Trophoblast cell (in vitro differentiated cells and primary cell): ENCODE data around the gene EPHA3.

Source experiments
- DNase-seq, 2 donors: peaks; one replicate each; pipeline ENCODE4 v3.0.0-alpha.2; 2016
- H2AFZ ChIP-seq: 2 replicates; pipeline ENCODE4 v1.6.1; 2013; ENCODE audit warnings: low read length, moderate library complexity, mild to moderate bottlenecking; ENCODE audit not compliant: insufficient read depth, poor library complexity
- H2AK5ac ChIP-seq: 2 replicates; pipeline ENCODE4 v1.6.1; 2013; ENCODE audit warnings: mild to moderate bottlenecking, low read length
- H2BK120ac ChIP-seq: 2 replicates; pipeline ENCODE4 v1.6.1; 2013; ENCODE audit warnings: low read length, mild to moderate bottlenecking, moderate library complexity; ENCODE audit not compliant: insufficient read depth, poor library complexity
- H2BK12ac ChIP-seq: 2 replicates; pipeline ENCODE4 v1.6.1; 2013; ENCODE audit warnings: mild to moderate bottlenecking, low read length, moderate library complexity
- H2BK5ac ChIP-seq: 2 replicates; pipeline ENCODE4 v1.6.1; 2013; ENCODE audit warnings: low read length, low read depth, moderate library complexity, mild to moderate bottlenecking; ENCODE audit not compliant: poor library complexity
- H3K14ac ChIP-seq: 2 replicates; pipeline ENCODE4 v1.6.1; 2013; ENCODE audit warnings: mild to moderate bottlenecking, low read length
- H3K18ac ChIP-seq: 2 replicates; pipeline ENCODE4 v1.6.1; 2013; ENCODE audit warnings: mild to moderate bottlenecking, low read length
- H3K23ac ChIP-seq: 2 replicates; pipeline ENCODE4 v1.6.1; 2013; ENCODE audit warnings: low read length
- H3K27ac ChIP-seq: 2 replicates; pipeline ENCODE4 v1.5.1; 2013; ENCODE audit warnings: low read depth, mild to moderate bottlenecking, inconsistent platforms, low read length, moderate library complexity
- H3K27me3 ChIP-seq: 2 replicates; pipeline ENCODE4 v1.6.1; 2013; ENCODE audit warnings: inconsistent platforms, mild to moderate bottlenecking, low read length, moderate library complexity; ENCODE audit not compliant: insufficient read depth
- H3K36me3 ChIP-seq, 2 experiments: 1 replicate in 1 of 2; 2 replicates in 1 of 2; pipeline ENCODE4 v1.6.1; 2013; ENCODE audit warnings: low read length in 2 of 2, mild to moderate bottlenecking in 2 of 2, moderate library complexity in 1 of 2; ENCODE audit not compliant: insufficient read depth in 2 of 2, control insufficient read depth in 1 of 2
- H3K4ac ChIP-seq: 2 replicates; pipeline ENCODE4 v1.6.1; 2013; ENCODE audit warnings: low read depth, mild to moderate bottlenecking, low read length, moderate library complexity
- H3K4me1 ChIP-seq, 2 experiments: 1 replicate in 1 of 2; 2 replicates in 1 of 2; pipeline ENCODE4 v1.6.1; 2013; ENCODE audit warnings: low read length in 2 of 2, mild to moderate bottlenecking in 2 of 2, moderate library complexity in 1 of 2; ENCODE audit not compliant: insufficient read depth in 2 of 2, control insufficient read depth in 1 of 2
- H3K4me2 ChIP-seq: 2 replicates; pipeline ENCODE4 v1.6.1; 2013; ENCODE audit warnings: inconsistent platforms, mild to moderate bottlenecking, low read length, moderate library complexity
- H3K4me3 ChIP-seq: 2 replicates; pipeline ENCODE4 v1.5.1; 2013; ENCODE audit warnings: mild to moderate bottlenecking, low read depth, low read length, inconsistent platforms
- H3K79me1 ChIP-seq: one replicate; pipeline ENCODE4 v1.6.1; 2013; ENCODE audit warnings: low read length
- H3K79me2 ChIP-seq: 2 replicates; pipeline ENCODE4 v1.6.1; 2013; ENCODE audit warnings: low read length, mild to moderate bottlenecking; ENCODE audit not compliant: control insufficient read depth, insufficient read depth, poor library complexity
- H3K9ac ChIP-seq: 2 replicates; pipeline ENCODE4 v1.6.1; 2013; ENCODE audit warnings: mild to moderate bottlenecking, low read length
- H3K9me3 ChIP-seq: 2 replicates; pipeline ENCODE4 v1.6.1; 2013; ENCODE audit warnings: low read depth, mild to moderate bottlenecking, control low read depth, inconsistent platforms, low read length; ENCODE audit not compliant: insufficient read depth
- H4K12ac ChIP-seq: 2 replicates; pipeline ENCODE4 v1.6.1; 2013; ENCODE audit warnings: low read depth, mild to moderate bottlenecking, low read length, moderate library complexity
- H4K8ac ChIP-seq: 2 replicates; pipeline ENCODE4 v1.6.1; 2013; ENCODE audit warnings: low read depth, mild to moderate bottlenecking, low read length, moderate library complexity
- H4K91ac ChIP-seq: one replicate; pipeline ENCODE4 v1.6.1; 2013; ENCODE audit warnings: low read depth, mild to moderate bottlenecking, low read length, moderate library complexity
- WGBS: extraction: QIAGEN DNeasy Blood & Tissue Kit; methylation state at CpG from one replicate; pipeline ENCODE4 v1.1.7; 2013; ENCODE audit warnings: missing lambda C conversion rate; ENCODE audit not compliant: insufficient read length, insufficient coverage; ENCODE audit errors: extremely low coverage; 5-methylcytosine and 5-hydroxymethylcytosine counted together

EPHA3 gene

DNA sequence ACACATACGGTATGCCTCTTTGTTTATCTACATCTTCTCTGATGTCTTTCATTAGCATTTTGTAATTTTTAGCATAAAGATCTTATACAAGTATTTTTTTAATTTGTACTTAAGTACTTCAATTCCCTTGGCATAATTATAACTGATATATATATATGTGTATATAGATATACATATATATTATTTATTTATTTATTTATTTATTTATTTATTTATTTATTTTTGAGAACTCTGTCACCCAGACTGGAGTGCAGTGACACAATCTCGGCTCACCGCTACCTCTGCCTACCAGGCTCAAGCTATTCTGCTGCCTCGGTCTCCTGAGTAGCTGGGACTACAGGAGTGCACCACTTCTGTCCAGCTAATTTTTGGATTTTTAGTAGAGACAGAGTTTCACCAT is 382.7 kb downstream of the EPHA3 start:
- H3K18ac ChIP-seq, result no peak overlapping the region
- H3K23ac ChIP-seq, result no peak overlapping the region
- no peak overlapping the region for H3K14ac ChIP-seq
- H3K9me3 ChIP-seq, result no peaks in the 10 kb centered on the region
- no peak overlapping the region for H2AFZ ChIP-seq
- H2BK120ac ChIP-seq, result no peak overlapping the region
- no peak for DNase-seq
- H3K27me3 ChIP-seq, result no peaks in the 10 kb centered on the region
- H3K4me3 ChIP-seq, result no peak overlapping the region
- no peaks in the 10 kb centered on the region for H3K79me2 ChIP-seq
- H3K79me1 ChIP-seq, result no peaks in the 10 kb centered on the region
- WGBS, result no CpG with 5 or more reads among the region's 4 CpGs
- H4K8ac ChIP-seq, result no peak overlapping the region
- H4K12ac ChIP-seq, result no peak overlapping the region
- H2AK5ac ChIP-seq, result no peak overlapping the region
- no peaks in the 10 kb centered on the region for H3K4me1 ChIP-seq
- H3K27ac ChIP-seq, result no peak overlapping the region
- H3K4ac ChIP-seq, result no peak overlapping the region
- H3K9ac ChIP-seq, result no peak overlapping the region
- H2BK5ac ChIP-seq, result no peak overlapping the region
- H4K91ac ChIP-seq, result no peak overlapping the region
- H2BK12ac ChIP-seq, result no peak overlapping the region
- H3K36me3 ChIP-seq, result no peaks in the 10 kb centered on the region
- no peak overlapping the region for H3K4me2 ChIP-seq

DNA sequence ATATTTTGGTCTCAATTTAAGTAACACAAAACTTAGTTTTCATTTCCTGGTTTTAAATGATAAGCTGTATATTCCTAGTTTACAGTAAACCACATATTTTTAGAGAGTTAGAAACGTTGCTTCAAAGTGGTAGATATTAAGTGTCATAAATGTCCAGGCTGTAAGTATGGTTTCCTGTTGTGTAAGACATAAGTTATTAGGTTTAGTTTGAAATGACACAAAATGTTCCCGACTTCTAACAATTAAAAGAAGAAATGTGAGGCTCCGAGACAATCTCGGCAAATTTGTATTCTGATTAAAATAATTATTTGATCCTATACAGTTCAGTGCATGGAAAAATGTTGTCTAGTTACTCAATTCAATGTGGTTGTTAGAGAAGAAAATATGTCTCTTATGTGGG is 387.3 kb downstream of the EPHA3 start:
- H3K14ac ChIP-seq, result no peak overlapping the region
- H3K79me2 ChIP-seq, result no peaks in the 10 kb centered on the region
- H3K4me3 ChIP-seq, result no peak overlapping the region
- H2AK5ac ChIP-seq, result no peak overlapping the region
- H3K4me2 ChIP-seq, result no peak overlapping the region
- no peak overlapping the region for H3K27ac ChIP-seq
- no peaks in the 10 kb centered on the region for H3K36me3 ChIP-seq
- DNase-seq, result no peak
- H2BK5ac ChIP-seq, result no peak overlapping the region
- no peak overlapping the region for H3K4ac ChIP-seq
- H4K12ac ChIP-seq, result no peak overlapping the region
- no peaks in the 10 kb centered on the region for H3K79me1 ChIP-seq
- no peaks in the 10 kb centered on the region for H3K4me1 ChIP-seq
- no peaks in the 10 kb centered on the region for H3K9me3 ChIP-seq
- no peak overlapping the region for H4K8ac ChIP-seq
- no peak overlapping the region for H3K18ac ChIP-seq
- no peak overlapping the region for H2BK120ac ChIP-seq
- no peaks in the 10 kb centered on the region for H3K27me3 ChIP-seq
- no peak overlapping the region for H3K23ac ChIP-seq
- no peak overlapping the region for H2AFZ ChIP-seq
- no peak overlapping the region for H2BK12ac ChIP-seq
- no peak overlapping the region for H3K9ac ChIP-seq
- no CpG with 5 or more reads among the region's 4 CpGs for WGBS
- H4K91ac ChIP-seq, result no peak overlapping the region

DNA sequence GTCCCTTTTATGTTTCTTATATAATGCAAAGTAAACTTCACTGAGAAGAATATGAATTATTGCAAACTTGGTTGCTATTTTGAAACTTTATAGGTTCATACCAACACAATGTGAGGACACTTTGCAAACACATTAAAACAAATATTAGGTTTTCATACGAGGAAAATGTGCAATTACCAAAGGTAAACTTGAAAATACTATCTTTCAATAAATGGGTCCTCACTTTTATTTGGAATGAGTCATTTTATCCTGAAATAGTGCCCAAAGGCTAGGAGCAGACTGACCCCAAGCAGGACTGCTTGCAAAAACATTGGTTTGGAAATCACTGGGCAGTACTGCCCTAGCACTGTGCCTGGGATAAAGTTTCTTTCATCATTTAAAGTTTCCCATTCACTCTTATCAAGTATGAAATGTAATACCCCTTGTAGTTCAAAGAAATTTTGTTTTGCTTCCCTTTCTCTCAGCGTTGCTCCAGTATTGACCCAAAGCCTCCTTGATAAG is 396.5 kb downstream of the EPHA3 start:
- Histone ChIP-seq H4K8ac (no peak overlapping the region), H3K36me3 (no peaks in the 10 kb centered on the region), H3K4me3 (no peak overlapping the region), H2AK5ac (no peak overlapping the region), H4K91ac (no peak overlapping the region), H3K4ac (no peak overlapping the region), H2BK12ac (no peak overlapping the region), H3K14ac (no peak overlapping the region), H3K23ac (no peak overlapping the region), H2AFZ (no peak overlapping the region), H3K4me2 (no peak overlapping the region), H4K12ac (no peak overlapping the region), H3K27me3 (no peaks in the 10 kb centered on the region), H3K9me3 (no peaks in the 10 kb centered on the region), H2BK120ac (no peak overlapping the region), H3K79me1 (no peaks in the 10 kb centered on the region), H3K9ac (no peak overlapping the region), H3K79me2 (no peaks in the 10 kb centered on the region), H2BK5ac (no peak overlapping the region), H3K4me1 (no peaks in the 10 kb centered on the region), H3K27ac (no peak overlapping the region), H3K18ac (no peak overlapping the region)
- no peak for DNase-seq
- WGBS, result no CpG with 5 or more reads among the region's 2 CpGs

DNA sequence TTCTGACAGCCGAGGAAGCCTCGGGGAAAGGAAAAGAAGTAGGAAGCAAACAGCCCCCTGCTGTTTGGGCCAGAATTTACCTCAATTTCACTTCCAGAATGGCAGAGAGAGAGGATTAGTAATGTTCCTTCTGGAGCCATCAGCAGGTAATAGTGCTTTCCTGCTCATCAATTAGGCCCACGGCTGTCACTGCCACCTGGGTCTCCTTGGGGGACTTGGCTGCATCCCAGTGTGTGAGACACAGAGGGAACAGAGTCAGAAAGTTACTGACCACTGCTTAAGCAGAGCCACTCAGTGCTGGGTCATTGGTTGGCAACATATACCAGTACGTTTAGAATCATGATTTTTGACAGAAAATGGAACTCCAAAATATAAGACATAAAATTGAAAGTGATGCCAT is 397.0 kb downstream of the EPHA3 start:
- no peak overlapping the region for H4K8ac ChIP-seq
- no peak overlapping the region for H3K4me2 ChIP-seq
- no peaks in the 10 kb centered on the region for H3K79me1 ChIP-seq
- H2BK12ac ChIP-seq, result no peak overlapping the region
- H2AK5ac ChIP-seq, result no peak overlapping the region
- no peak overlapping the region for H3K14ac ChIP-seq
- WGBS, result no CpG with 5 or more reads among the region's 4 CpGs
- H3K27me3 ChIP-seq, result no peaks in the 10 kb centered on the region
- no peak overlapping the region for H3K27ac ChIP-seq
- no peaks in the 10 kb centered on the region for H3K79me2 ChIP-seq
- H3K36me3 ChIP-seq, result no peaks in the 10 kb centered on the region
- H2BK5ac ChIP-seq, result no peak overlapping the region
- H3K23ac ChIP-seq, result no peak overlapping the region
- H3K18ac ChIP-seq, result no peak overlapping the region
- no peak overlapping the region for H2AFZ ChIP-seq
- no peak overlapping the region for H2BK120ac ChIP-seq
- H3K9ac ChIP-seq, result no peak overlapping the region
- H3K9me3 ChIP-seq, result no peaks in the 10 kb centered on the region
- H3K4ac ChIP-seq, result no peak overlapping the region
- no peak for DNase-seq
- no peaks in the 10 kb centered on the region for H3K4me1 ChIP-seq
- no peak overlapping the region for H3K4me3 ChIP-seq
- H4K12ac ChIP-seq, result no peak overlapping the region
- H4K91ac ChIP-seq, result no peak overlapping the region
